OCI-LY3 (cell line): ENCODE data around the gene SLAMF7.
"Not testable (repeated sequence)": the region's sequence is repeated elsewhere in the genome, so short reads cannot be mapped to it uniquely, and the experiment has no call there.

Experiments used
- CTCF ChIP-seq: fragments of 200-600, 300-600 bp; sonication (generic); IDR thresholded peaks from 2 replicates; pipeline ENCODE4 v1.5.1; 2014; ENCODE audit warnings: antibody characterized with exemption, low read length, low read depth
- EZH2phosphoT487 ChIP-seq: fragments of 200-600 bp; shearing (Covaris generic); IDR thresholded peaks from 2 replicates; pipeline ENCODE4 v1.6.1; 2018; ENCODE audit warnings: antibody characterized with exemption, mixed run types, low read depth

- TF ChIP-seq CTCF, EZH2phosphoT487: not testable (repeated sequence)
Observed at GRCh38 chr1:160782988-160783765, 44.1 kb downstream of the SLAMF7 start.
